ENCODE measurements around the gene MCM3.

MCM3 gene

DNA sequence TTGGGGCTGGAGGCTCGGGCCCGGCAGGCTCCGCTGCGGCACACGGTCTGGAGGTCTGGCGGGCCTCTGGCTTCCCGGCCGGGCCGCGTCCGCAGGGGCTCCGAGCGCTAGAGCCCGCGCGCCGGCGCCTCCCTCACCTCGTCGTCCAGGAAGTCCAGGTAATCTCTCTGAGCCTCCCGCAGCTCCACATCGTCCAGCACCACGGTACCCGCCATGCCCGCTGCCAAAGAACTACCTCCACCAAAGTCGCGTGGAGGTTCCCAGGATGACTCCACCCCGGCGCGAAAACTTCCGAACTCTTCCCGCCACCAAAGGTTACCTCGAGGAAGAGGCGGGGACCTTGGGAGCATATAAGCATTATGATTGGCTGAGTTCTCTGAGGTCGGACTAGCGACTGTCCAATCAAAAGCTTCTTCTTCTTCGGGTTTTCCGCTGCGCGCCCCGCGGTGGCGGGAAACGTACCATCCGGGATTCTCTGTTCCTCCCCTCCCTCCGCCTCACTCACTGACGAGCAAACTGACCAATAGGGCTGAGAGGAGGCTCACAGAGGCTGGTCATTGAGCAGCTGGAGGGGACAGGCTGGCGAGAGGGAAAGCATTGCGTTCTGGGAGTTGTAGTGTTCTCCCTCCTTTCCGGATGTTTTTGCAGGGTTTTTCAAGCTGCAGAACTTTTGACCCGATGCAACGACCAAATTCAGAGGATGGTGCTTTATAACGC, at the start of gene MCM3:
TSS of gene MCM3 (minus strand) at position 283 of the 717 bp plus-strand sequence. CDS start at position 215, 68 bp downstream.
- DNase-seq: peak; percentile 99

DNA sequence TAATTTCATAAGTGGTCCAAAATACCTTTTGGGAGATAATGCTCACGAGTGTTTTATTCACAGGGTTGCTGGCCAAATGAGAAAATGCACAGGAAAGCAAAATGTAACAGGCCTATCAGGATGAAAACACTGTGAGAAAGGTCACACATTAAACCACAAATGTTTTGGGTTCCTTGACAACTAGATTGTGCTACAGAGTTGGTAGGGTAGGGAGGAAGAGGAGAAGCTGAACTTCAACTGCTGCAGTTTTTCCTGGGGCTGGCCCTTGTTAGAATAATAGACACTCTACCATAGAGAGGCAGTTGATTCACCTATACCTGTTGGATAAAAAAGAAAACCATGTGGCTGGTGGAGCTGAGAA, 49.3 kb upstream of the MCM3 start:
- DNase-seq: no peak

DNA sequence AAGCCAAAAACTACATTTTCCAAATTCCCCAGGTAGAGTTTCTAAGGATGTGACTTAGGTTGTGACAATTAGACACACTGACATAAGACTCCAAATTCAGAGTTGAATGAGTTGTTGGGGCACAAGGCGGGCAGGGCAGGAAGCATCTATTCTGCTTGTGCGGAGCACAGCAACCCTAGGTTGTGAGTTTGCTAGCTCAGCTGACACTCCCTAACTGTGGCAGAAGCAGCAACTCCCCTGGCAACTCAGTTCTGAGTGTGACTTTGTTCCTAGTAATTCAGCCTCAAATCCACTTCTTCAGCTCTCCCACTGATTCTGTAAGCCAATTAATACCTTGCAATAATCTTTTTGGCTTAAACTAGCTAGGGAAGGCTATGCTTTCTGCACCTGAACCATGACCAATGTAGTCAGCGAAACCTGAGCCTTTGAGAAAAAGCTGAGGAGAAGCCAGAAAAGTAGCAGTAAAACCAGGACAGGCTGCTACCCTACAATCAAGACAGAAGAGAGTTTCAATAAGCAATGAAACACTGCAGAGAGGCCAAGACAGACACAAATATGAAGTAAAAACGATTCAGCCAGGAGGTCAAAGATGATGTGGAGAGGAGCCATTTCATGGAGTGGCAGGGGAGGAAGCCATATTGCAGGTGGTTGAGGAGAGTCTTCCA, 47.4 kb upstream of the MCM3 start:
- no peak for DNase-seq

DNA sequence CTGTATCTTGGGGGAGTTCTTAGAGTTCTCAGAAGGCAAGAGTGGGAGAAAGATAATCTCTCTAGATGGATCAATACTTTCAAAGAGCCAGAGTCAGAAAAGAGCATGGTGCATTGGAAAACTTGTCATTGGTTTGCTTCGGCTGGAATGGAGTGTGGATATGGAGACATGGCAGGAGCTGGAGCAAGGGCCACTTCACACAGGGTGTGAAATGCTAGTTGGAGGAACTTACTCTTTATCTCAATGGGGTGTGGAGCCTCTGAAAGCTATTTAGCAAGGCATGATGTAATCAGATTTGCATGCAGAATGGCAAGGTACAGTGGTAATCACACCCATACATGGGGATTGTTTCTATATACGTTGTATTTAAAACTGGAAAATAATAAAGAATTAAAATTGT, 45.9 kb upstream of the MCM3 start:
- no peak for DNase-seq

DNA sequence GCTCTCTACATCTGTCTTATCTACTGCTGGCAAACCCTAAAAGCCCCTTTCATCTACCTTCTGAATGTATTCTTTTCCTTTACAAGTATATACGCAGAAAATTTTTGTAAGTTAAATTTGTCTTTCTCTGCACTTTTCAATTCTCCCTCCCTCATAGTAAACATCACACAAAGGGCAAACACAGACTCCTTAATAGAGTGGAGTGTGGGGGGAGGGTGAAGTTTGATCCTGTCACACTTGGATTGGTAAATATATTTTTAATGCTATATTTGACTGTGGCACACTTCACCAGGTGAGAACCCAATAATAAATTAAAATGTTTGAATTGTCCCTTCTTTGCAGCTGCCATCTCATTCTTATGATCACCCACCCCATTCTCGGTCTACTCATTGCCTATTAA, 44.2 kb upstream of the MCM3 start:
- no peak for DNase-seq

DNA sequence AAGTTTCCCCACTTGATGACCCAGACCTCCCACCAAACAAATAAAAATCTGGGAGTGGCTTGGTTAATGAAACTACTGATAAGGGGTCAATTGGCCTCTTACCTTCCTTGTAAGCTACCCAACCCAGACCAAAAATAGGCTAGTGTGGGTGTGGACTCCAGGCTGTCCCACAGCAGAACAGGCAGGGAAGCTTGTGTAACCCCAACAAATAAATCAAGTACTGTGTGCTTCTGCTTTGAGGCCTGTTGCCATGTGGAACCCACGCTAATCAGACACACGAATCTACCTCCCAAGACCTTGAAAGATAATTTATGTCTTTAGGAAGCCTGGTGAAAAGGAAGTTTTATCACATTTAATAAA, 43.7 kb upstream of the MCM3 start:
- no peak for DNase-seq

DNA sequence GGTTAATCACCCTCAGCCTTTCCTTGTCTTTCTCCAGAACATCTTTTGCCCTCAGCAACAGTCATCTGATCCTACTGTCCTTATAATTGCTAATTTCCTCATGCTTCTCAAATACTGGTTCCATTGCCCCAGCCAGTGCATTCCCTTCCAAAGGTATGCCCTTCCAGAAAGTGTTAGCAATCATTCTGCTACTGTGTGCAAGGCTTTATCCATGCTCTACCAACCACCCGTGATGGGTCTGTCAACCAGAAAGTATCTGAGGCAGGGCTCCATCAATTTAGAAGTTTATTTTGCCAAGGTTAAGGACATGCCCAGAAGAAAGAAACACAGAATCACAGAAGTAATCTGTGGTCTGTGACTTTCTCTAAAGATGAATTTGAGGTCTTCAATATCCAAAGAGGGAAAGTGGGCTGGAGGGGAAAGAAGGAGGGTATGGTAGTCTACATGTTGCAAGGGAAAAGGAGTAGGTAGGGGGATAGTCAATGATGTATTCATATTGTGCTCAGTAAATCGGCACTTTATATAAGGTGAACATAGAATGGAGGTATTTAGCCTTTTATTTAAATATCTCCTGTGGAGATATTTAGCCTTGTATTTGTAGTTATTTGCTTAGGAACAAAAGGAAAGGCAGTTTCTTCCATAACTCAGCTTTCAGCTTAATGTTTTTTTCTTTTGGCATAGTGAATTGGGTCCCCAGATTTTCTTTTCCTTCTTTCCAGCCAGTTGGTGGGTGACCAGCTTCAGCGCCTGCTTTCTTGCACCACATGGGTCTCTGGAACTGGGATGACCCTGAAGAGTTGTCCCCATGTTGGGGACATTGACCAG, 42.2 kb upstream of the MCM3 start:
- no peak for DNase-seq

DNA sequence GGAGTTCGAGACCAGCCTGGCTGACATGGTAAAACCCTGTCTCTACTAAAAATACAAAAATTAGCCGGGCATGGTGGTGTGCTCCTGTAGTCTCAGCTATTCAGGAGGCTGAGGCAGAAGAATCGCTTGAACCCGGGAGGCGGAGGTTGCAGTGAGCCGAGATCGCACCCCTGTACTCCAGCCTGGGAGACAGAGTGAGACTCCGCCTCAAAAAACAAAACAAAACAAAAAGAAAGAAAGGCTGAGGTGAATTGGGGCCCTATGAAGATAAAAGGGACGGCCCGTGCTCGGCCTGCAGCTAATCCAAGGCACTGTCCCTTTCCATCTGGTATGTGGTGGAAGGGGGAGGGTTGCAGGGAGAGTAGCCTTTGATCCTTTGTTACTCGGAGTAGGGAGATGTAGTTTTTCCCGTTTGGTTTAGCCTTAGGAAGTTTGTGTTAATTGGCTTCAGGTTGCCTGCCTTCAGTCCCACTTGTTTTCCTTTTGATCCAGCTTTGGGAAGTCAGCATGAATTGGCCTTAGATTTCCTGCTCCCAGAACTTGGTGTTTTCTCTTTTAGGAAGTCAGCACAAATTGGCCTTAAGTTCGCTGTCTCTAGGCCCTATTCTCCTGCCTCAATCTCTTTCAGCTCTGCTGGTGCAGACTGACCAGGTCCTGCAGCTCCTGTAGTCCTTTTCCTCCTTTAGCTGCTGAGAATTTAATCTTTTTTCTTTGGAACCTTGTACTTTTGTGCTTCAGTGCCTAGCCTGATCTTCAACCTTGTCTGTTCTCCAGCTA, 41.3 kb upstream of the MCM3 start:
- DNase-seq: no peak

DNA sequence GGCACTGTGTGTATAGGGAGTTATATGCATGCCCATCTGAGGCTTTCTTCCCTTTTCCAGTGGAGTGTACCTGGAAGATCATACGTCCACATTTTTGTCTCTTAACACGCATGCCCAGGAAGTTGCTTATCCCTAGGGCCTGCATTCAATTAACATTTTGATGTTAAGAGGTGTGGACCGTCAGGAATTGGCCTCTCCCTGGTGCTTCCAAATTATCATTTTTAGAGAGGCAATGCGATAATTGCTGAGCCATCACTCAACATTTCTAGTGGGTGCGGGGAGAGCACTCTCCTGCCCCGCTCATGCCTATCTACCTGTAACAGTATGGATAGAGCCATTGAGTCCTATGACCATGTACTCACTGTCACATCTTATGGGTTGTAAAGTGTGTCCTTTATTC, 39.6 kb upstream of the MCM3 start:
- no peak for DNase-seq

DNA sequence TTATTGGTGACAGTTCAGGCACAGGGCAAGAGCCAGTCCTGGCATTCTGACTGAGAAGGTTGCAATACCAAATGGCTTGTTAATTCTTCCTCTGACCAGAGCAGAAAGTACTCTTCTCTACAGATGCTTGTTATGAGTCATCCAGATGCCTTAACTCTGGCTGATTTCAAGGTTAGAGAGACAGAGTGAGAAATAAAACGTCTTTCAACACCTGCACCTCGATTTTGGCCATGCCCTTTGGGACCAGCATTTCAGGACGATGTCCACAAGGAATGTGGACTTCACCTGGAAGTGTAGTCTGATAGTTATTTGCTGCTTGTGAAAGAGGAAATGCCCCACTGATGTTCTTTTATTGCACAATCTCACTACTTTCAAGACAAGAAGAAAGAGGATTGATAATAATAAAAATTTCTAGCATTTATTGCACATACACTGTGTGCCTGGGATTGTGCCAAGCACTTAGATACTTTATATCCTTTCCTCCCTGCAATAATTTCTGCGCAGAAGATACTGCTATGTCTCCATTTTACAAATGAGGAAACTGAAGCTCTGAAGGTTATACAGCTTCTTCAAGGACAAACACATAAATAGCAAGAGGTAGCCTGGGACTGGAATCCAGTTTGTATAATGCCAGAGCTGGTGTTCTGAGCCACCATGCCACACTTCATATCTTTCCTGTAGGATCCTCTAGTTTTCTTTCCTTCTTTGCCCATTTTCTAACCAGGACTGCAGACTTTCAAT, 33.5 kb upstream of the MCM3 start:
- no peak for DNase-seq

DNA sequence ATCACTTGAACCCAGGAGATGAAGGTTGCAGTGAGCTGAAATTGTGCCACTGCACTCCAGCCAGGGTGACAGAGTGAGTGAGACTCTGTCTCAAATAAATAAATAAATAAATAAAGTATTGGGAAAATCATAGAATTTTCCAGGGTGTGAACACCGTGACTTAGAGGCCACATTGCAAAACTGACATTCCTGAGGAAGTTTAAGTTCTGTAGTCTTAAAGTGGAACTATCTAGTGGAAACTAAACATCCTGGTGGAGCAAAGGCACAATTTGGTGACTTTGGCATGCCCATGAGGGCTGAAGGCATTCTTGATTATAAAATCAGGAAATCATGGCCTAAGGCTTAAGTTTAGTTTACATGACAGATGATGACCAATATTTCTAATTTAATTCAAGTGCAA, 32.7 kb upstream of the MCM3 start:
- no peak for DNase-seq

DNA sequence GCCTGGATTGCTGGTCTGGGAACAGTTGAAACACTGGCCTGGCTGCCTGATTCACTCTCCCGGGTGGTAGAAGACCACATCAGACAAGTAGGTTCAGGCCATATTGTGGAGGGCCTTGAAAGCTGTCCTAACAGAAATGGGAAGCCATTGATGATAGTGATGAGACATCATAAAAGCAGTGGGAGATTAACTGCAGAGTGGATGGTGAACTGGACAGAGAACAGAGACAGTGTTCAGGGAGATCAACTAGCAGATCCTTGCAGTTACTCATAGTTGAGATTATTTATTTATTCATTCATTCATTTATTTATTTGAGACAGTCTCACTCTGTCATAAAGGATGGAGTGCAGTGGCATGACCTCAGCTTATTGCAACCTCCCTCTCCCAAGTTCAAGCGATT, 30.2 kb upstream of the MCM3 start:
- DNase-seq: no peak

DNA sequence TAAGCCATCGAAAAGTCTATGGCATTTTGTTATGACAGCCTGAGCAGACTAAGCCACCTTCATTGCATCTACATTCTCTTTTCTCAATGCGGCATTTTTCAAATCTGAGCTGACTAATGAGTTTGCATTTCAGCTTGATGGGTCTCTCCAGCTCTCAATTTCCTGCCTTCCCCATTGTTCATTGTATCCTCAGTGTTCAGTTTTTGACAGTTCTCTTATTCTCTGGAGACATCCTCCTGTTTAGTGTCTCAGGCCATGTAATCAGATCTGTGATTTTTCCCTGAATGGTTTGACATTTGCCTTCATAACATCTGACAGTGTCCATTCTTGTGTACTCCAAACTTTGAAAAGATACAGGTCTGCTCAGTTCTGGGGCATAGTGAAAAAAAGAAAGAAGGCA, 27.9 kb upstream of the MCM3 start:
- DNase-seq: no peak

DNA sequence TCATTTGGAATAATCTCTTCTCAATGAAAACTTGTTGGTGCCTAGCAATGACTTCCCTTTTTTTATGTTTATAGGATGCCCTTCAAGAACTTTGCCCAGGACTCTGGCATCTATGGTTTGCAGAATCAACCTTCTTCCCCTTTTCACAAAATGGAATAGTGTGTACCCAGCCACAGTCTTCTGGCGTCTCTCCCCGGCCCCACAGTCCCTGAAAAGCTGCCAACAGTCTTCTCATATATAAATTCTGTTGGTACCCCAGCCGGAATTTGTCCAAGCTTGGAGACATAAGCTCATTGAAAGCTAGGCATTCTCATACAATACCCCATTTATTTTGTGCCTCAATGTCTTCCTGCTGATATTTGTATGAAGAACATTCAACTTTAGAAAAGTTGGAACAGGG, 26.4 kb upstream of the MCM3 start:
- DNase-seq: no peak

DNA sequence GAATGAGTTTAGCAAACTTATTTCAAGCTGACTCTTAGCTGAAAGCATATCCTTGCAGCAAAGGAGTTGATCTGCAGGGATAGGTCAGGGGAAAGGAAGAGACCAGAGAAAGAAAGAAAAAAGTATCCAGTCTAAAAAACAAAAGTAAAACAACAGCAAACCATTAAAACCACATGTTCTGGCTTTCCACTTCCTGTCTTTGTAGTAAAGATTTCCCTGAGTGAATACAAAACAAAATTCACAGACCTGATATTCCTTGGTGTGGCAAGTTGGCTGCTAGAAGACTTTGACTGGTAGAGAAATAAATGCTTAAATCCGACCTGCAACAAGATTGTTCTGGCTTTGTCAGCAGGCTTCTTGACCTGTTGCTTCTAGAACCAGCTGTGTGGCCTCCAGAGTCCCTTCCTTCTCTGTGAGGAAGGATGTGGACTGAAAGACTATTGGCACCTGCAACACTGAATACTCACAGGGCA, 23.4 kb upstream of the MCM3 start:
- no peak for DNase-seq

DNA sequence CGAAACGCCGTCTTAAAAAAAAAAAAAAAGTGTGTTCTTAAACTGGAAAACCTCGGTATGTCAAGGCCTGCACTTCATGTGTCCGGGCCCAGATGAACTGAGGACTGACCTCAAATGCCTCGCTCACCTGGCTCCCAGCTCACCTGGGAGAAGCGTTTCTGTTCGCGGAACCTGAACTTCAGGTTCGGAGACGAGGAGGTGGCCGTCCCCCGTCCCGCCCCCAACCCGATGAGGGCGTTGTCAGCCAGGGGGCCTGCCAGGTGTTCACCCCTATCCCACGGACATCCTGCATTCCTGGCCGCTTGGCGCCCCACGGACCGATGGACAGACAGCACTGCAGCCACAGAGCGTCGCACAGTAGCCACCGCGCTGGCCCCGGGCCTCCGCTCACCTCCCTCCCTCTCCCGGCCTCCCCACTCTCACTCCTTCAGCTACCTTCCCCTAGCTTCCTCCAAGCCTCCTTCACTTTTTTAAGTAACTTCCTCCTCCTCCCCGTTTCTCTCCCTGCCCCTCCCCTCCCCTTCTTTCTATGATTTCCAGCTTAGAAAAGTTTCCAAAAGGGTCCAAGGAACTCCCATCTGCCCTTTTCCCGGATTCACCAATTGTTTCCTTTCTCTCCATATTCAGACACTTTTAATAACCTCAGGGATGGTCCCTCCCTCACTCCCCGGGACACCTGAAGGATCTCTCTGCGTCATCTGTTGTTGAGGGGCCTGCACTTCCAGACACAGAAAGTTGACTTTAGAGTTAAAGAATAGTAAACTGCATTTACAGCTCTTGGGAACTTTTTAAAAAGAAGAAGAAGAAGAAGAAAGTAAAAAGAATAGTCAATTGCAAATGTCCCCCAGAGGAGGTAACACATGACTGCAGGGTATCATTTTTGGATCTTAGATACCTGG, 22.7 kb upstream of the MCM3 start:
- no peak for DNase-seq

DNA sequence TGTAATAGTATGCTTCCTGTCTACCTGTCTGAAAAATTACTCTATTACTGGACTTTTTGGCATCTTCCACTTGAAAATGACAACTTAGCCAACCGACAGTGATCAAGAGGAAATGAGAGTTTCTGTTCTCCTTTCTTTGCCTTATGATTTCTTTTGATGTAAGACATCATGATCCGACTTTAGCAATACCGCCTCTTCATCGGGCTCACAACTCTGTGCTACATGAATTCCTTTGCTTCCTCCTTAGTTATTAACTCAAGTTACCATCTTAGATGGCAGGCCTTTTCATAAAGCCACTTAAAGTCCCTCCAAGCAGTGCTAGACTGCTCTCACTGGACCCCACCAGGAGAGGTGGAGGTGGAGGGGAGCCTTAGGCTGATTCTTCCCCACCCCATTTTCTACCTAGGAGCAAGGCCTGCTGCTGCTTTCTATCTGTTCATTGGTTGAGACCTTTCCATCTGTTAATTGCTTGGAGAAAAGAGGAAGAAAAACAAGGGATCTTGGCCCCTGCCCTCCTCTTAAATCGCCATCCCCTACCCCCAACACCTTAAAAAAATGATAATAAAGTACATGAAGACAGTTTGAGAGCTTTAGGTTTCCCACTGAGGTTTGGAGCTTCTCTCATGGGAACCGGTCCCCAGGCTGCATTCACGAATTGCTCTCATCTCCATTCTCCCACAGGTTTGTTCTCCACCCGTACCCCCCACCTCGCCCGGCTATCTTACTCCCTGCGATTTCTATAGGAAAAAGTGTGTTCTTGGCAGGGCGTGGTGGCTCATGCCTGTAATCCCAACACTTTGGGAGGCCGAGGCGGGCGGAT, 21.6 kb upstream of the MCM3 start:
- DNase-seq: no peak

DNA sequence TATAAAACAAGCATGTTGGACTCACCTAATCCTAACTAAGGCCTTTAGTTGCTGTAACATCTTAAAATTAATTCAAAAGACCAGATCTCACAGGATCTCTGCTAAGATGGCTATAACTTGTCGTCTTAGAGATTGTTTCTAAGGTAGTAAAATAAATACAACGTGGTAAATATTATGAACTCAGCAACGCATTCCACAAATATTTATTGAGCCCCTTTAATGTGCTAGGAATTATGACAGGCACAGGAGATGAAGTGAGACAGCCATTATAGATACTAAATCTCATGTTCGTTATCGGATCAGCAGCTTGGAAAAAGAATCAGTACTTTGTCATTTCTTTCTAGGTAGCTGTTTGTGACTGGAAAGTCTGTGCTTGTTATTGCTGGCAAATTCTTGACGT, 20.9 kb upstream of the MCM3 start:
- DNase-seq: no peak

DNA sequence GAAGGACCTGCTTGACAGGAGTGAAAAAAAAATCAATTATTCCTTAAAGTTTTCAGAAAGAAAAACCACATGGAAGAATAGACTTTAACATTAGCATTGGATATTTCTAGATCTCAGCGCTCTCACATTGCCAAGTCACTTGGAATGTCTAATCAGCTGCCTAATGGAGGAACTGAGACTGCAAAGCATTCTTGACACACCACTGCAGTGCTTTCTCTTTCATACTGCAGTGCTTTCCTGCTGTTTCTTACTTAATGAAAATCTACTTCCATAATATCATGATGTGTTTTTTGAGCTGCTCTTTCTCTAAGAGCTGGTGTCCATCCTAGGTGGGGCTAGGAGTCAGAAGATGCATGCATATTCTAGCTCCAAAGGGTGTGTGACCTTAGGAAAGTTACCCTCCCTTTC, 20.4 kb upstream of the MCM3 start:
- DNase-seq: no peak

DNA sequence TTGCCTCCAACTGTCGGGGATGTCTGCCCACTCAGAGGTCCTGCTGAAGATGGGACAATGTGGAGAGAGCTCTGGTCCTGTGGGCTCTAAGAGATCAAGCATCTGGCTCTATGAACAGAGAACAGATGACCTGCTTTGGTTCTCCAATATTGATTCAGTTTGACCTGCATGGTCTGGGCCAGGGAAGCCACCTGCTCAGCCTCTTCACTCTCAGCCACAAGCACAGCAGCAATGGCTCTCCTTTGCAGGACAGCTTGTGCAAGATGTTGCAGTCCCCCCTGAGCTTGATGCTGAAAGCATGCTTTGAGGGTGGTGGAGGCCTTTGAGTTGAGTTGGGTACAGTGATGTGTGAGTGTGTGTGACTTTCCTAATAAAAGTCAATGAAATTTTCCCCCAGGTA, 18.6 kb upstream of the MCM3 start:
- no peak for DNase-seq

DNA sequence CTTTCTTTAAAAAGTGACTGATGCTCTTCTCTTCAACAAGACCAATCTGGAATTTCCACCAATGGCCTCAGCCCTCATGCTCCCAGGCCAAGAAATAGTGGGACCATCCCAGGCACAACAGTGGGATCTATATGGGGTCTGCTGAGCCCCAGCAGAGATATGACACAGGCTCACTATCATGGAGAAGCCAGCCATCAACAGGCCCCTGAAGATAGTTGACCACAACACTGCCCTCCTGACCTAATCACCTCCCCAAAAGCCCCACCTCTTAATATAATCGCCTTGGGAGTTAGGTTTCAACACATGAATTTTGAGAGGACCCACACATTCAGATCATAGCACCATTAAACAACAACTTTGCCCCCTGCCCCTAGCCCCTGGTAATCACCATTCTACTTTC, 16.8 kb upstream of the MCM3 start:
- DNase-seq: no peak
